Measurements from ENCODE around the gene HDGFL1. TPM values are rescaled to one million over a fixed set of nuclear protein-coding genes. Genes with fewer than 3 reads are reported as not detected.

Gene HDGFL1
- not detected for polyA plus RNA-seq (ENCODE audit: insufficient read length)
- long read RNA-seq, donor 1, result 0 reads
- long read RNA-seq, donor 2, result 0 reads
- long read RNA-seq, donor 3, result 0 reads
- long read RNA-seq, donor 4, result 0 reads
- long read RNA-seq, donor 5, result 0 reads
- long read RNA-seq, donor 6, partial matches to known transcripts, result 0 of 1 reads
- long read RNA-seq, donor 6, other reads (novel, unspliced or antisense), result 0 of 1 reads
- long read RNA-seq, donor 7, result 0 reads
- long read RNA-seq, donor 8, result 0 reads

DNA sequence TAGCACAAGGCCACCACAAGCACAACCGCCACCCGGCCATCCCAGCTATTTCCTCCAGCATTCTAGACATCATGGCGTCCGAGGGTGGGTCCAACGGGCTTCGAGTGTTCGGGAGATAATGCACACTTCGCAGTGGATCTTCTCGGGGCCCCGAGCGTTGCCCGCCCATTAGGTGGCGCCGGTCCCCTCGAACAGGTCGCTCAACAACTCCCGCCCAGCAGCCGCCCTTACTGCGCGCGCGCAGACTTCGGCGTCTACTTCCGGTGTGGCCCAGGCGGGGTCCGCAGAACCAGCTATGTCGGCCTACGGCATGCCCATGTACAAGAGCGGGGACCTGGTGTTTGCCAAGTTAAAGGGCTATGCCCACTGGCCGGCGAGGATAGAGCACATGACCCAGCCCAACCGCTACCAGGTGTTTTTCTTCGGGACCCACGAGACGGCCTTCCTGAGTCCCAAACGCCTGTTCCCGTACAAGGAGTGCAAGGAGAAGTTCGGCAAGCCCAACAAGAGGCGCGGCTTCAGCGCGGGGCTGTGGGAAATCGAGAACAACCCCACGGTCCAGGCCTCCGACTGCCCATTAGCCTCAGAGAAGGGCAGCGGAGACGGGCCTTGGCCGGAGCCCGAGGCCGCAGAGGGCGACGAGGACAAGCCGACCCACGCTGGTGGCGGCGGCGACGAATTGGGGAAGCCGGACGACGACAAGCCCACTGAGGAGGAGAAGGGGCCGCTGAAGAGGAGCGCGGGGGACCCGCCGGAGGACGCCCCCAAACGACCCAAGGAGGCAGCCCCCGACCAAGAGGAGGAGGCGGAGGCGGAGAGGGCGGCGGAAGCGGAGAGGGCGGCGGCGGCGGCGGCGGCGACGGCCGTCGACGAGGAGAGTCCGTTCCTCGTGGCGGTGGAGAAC, at the start of gene HDGFL1:
HDGFL1 (plus strand) TSS at position 286 of the 904 bp plus-strand sequence; CDS start at position 296, 10 bp downstream.
- no peak for DNase-seq

DNA sequence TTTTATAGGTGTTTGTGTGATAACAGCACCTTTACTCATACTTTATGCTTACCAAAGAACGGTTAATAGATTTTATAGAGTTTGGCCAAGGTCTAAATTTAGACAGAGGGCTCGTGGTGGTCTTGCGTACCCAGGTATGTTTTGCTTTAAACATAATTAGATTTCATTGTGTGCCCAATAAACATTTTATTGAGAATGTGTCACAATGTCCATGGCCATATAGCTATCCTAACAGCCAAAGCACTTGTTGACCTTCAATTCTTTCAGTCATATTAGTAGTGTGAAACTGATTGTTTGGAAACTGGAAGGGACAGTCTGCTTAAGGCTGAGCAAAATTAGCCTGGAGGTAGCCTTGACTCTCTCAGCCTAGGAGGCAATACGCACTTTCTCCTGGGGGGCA, 48.3 kb upstream of the HDGFL1 start:
- no peak for DNase-seq

DNA sequence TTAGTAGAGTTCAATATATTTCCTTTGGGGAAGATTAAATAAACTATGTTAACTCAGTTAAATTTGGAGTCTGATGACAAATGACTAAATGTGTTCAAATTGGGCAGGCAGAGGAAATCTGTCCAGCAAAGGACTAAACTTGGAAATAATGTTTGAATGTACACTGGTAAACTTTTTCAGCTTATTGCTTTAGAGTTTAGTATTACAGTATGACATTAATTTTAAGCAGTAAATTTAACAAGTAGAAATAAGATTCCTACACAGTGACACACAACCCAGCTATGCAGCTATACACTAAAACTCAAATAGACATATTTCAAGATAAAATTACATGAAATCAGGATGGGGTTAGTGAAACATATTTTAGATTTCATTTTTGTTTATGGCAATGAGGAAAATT, 42.6 kb upstream of the HDGFL1 start:
- DNase-seq, result no peak

DNA sequence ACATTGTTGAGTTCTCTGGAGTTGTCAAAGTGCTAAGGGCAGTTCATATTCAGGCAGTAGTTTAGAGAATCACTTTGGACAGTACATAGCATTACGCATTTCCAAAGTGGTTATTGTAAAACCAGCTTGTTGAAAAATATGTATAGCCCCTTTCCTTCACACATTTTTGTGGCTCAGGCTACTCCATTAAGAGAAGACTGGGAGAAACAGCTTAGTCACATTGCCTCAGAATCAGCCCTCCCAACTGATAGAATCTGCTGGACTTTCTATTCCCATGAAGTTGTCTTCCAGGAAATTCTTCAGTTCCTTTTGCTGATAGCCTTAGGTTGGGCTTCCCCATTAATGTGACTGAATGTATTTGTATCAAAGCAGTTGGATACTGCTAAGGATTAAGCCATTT, 39.5 kb upstream of the HDGFL1 start:
- no peak for DNase-seq

DNA sequence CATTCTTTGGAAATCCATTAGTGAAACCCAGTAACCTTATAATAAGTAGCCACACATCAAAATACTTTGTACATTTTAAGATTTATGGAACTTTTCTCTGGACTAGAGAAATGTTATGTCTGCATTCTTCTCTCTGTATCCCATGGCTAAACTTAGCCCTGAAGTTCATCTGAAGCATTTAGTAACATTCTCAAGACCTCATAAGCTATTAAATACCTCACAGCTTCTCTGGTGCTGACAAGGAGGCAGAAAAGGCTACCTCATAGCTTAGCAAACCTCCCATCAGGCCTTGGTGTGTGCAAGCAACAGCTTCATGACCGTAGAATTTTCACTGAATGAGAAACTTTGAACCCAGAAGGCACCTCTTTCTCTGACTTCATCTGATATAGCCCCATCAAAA, 38.9 kb upstream of the HDGFL1 start:
- DNase-seq, result no peak

DNA sequence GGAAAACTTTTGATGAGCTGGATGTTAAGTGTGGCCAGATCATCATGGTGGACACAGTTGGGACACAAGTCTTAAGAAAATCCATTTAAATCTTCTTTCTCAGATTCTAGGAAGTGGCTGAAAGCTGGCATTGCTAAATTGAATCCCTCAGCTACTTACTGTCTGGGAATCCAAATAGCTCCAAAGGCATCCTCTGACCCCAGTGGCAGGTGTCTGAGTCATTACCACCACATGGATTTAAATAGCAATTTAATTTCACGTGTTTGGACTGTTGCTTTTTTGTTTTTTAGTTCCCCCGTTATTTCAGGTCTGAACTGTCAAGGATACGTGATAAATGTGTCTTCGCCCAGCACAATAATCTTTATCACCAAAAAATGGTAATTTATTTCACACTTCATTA, 33.2 kb upstream of the HDGFL1 start:
- DNase-seq, result no peak

DNA sequence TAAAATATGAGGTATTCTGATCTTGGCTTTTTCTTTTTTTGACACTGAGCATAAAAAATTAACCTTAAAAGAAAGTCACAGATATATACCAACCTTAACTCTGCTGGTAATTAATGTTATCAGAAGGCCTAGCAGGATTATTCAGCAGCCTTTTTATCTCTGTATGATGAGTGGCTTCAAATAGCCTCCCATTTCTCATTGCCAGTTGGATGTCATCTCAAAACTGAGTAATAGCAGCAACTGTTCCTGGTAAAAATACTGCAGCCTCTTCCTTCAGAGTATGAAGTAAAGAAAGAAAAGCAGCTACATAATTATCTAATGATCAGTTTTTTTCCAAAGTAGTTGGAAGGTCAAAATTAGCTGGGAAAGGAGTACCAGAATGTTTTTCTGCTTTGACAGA, 24.9 kb upstream of the HDGFL1 start:
- DNase-seq, result no peak

DNA sequence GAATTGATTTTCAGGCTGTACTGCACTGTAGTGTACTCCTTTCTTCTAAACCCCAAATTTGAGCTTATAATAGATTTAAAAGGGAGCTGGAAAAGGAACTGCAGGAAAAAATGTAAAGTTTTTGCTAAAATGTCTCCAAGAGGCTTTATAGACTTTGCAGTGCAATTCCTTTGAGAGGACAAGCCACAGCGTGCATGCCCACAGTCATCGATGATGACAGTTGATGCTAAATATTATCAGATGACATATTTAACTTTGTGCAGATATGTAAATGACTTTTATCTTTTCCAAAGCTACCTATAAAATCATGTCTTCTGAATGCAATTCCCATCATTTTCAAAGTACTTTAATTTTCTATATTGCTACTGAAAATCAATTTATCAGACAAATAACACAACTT, 24.3 kb upstream of the HDGFL1 start:
- DNase-seq, result no peak

DNA sequence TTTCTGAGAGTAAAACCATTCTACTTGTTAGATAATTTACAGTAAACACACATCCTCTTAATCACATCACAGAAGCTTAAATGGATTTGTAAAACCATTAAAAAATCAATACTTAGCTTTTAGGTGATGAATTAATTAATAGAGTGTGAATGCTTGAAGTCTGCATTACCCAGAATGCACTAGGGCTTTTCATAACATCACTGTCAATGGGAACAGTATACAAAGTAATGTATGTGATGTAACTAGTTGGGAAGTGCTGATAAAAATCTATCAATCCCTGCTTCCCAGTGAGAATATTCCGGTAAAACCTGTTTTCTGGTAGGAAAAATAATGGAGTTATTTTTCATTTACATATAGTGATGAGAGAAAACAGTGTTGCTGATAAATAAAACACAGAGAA, 23.1 kb upstream of the HDGFL1 start:
- no peak for DNase-seq

DNA sequence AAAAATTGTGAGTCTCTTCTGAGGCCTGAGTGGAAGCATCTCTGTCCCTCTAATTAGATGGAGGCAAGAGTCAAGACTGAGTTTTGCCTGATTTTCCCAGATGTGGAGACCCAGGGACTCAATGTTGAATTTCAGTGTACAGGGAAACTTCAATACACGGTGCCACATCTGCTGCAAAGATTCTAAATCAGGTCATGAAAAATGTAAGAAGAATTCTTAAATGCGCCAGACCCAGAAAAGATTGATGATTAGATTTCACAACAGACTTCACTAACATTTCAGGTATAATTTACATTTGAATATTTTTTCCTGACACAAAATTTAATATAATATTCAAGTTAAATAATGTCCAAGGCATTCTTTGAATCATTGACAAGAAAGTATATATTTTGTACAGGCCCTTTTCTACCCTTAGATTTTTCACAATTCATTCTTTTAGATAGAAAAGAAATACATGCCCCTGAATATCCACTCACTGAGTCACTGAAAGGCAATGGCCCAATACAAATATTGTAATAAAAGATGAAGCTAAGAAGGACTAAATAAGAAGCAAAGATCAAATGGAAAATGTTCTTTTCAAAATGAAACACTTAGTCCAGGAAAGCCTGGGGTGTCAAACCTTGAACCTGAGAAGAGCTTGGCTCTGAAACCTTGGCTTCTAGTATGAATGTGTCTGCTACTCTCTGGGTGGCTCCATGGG, 18.2 kb upstream of the HDGFL1 start:
- no peak for DNase-seq

DNA sequence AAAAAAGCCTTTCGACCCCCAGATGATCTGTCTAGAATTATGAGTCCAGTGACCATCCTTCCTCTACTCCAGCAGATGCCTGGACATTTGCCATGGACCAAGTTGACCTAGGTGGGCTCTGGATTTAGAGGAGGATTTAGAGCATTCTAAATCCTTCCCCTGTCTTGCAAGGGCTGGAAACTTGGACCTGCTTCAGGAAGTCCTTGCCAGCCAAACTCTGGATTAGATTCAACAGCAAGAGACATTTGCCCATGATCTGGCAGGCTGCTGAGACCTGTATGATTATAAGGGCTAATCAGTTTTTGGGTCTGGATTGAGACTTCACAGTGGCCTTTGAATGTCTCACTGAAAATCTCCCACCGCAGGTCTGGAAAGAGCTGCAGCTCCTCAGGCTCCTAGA, 13.1 kb upstream of the HDGFL1 start:
- DNase-seq, result no peak

DNA sequence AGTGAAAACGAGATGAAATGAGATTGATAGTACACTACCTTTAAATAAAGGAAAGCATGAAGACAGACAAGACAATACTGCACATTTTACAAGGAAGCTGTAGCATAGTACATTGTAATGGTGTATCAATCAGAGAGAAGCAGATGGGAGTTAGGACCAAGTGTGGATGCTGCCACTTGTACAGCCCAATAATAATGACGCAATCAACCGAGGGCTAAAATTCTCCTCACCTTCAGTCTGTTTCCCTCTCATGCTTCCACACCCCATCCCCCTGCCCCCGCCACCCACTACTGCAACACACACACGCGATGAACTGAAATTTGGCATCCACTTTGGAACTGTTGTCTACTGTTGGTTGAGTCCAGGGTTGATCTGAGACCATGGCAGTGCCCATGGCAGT, 12.4 kb upstream of the HDGFL1 start:
- no peak for DNase-seq

DNA sequence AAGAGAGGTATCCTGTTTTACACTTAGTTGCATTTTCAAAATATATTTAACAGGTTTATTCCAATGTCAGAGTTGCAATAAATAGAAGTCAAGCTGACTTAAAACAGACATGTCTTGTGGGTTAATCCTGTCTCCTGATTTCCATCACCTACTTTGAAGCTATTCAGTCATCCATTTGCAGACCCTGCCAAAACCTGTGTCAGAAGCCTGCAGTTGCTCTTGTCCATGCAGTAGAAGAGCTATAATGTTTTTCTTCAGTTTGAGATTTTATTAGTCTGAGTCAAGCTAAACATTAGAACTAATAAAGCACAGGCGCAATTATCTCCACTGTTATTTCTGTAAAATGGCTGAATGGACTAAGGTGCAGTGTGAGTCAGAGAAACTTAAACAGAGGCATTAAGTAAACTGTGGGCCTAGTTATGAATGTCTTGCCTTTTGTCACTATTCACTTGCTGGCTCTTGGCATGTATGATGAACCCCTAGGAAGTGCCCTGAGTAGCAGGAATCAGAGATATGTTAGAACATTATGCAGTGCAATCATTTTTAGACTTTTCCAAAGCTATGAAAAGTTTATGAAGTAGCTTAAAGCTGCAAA, 11.0 kb upstream of the HDGFL1 start:
- DNase-seq, result no peak

DNA sequence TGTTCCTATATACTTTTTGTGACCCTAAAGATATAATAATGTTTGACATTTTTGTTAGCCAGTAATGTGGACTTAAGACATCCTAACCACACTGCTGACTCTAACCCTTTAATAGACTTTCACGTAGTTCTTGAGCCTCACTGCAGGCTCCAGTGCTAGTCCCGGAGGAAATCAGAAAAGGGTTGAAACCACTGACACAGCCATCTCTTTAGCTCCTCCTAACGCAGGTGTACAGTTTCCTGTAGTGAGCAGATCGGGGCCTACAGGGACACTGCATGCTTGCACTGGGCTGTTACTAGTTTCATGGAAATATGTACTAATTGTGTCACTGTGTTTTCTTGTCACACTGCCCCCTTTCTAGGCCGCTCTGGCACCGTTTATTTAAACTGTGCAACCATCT, 512 bp upstream of the HDGFL1 start:
- DNase-seq, result no peak

DNA sequence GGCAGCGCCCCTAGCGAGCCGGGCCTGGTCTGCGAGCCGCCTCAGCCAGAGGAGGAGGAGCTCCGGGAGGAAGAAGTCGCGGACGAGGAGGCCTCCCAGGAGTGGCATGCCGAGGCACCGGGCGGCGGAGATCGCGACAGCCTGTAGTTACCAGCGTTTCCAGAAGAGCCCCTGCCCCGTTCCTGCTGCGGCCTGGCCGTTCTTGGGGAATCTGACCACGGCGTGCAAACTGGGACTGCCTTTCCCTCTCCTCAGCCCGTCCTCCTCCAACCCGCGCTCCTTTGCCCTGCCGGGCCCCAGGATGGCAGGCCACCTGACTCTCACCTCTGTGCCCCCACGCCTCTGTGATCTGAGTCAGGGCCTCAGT, 802 bp downstream of the HDGFL1 start:
- DNase-seq, result no peak

DNA sequence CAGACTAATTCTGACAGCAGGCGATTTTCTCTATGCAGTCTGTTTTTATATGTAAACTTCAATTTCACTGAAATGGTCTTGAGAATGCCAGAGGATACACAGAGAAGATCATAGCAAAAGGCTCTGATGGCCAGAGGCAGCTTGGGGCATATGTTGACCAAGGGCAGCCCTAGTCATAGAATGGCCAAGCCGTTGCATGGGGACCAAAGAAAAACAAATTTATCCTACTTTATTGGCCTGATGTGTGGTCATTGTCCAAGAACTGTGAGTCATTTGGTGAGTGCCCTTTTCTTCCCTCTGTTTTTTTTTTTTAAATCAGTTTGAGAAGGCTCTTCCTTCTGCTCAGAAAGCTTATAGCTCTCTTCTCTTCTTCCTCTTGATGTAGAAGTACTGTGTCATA, 5.8 kb downstream of the HDGFL1 start:
- DNase-seq, result no peak

DNA sequence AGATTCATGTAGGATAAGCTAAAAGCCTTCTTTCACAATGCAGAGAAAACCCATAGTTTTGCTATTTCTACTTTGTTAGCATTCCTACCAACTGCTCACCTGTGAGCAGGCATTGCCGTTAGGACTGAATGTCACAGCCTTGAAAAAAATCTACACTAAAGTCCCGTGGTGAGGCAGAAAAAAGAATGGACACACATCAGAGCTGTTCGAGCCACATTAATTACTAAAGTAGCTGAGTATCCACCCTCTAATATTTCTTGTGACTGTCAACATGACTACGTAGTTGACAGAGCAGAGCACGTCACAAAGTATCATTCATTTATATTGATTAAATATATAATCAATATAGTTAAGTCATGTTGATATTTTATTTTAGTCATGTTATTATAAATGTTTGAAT, 10.1 kb downstream of the HDGFL1 start:
- DNase-seq, result no peak

DNA sequence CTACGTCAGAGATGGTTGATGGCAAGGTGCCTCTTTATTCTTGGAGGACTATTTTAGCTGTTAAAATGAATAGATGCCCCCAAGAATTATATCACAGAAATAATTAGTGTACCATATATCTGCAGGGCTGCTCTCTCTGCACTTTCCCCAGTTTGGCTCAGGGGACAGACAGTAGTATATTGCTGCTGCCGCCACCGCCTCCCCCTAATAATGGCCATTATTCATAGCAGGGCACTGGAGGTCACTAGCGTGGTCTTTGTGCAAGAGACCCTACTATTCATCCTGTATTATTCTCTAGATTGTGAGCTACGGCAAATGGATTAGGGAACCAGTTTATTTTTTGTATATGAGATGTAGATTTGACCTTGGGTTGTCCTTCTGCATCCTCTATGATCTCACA, 11.0 kb downstream of the HDGFL1 start:
- no peak for DNase-seq

DNA sequence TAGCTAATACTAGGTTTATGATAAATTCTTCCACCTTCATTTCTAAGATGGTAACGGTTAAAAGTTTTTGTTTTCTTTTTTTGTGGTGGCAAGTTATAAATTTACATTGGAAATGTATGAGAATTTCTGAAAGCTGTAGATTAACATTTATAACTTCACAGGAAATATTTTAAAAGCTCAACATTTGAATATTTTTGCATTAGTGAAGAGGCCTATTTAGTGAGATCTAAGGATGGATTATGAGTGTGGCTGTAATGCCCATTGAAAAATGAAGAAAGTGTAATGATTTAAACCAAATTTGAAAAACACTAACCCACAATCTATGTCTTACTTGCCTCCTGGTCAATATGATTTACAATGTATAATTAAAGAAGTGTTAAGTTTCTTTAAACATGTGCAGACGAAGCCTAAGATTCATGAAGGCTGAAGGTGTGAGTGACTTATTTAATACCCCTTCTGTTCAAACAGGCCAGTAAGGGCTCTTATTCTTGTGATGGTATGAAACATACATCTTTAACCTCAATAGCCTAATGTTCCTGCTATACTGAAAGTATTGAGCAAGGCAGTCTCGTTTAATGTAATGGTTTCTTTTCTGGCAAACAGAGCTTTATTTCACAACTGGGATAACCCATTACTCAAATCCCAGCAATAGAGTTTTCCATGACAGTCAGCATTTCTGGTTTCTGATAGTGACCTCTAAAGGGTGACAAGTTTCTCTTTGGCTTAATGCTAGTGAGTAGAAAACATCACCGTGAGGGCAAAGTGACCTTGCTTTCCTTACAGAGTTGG, 13.2 kb downstream of the HDGFL1 start:
- DNase-seq, result no peak

DNA sequence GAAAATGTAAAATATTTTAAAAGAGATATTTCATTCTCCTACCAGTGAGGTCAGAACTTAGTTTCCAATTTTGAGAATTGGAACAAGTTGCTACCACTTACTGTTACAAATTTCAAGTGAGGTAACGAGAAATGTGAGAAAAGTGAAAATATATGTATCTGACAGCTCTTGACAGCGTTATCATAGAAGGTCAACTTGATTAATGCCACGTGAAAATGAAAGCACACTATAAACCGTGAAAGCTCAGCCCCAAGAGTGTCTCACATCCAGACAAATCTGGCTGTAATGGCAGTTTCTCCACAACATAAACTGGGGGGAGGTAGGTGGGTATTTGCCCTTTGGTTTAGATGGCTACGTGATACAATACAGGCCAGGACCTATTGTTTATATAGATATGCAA, 13.9 kb downstream of the HDGFL1 start:
- no peak for DNase-seq

DNA sequence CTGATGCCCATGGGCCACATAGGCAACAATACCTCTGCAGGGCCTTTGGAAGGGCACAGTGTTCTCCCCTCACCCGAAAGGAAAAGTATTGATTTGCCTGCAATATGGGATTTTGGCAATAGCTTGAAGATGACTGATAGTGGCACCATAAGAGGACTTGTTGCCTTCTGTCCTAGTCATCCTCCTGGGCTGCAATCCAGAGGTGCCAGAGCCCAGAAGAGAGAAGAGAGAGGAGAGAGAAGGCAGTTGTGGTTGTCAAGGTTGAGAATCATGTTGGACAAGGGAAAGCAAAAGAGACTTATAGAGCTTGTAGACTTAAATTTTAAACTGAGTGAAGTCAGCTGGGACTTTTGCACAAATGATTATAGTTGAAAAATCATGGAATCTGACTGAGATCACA, 14.6 kb downstream of the HDGFL1 start:
- no peak for DNase-seq

DNA sequence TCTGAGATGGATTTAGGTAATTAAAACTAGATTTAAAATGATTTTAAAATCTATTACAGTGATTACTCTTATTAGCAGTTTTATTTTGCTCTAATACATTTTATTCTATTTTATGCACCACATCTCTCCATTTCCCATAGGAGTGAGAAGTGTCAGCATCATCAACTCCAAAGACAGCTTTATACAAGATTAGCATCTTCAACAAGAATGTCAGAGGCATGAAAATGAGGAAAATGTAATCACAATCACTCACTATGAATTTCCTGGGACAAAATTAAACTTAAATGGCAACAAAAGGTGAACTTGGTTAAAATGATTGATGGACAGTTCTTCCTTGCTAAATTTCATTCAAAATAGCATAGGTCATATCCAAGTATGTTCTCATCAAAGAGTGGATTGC, 19.8 kb downstream of the HDGFL1 start:
- DNase-seq, result no peak
